Head of caudate nucleus (tissue), 42 donors: Measurements from ENCODE around the gene GBGT1.

ENCODE experiments used
- DNase-seq, 42 donors: peaks; one replicate each; pipeline versions ENCODE4 v3.0.0 to v3.0.0-alpha.2; 2020 to 2021; ENCODE audit warnings: mixed read lengths in 7 of 42
- intact Hi-C: fragments of 100-400 bp; cut with DNase I; formaldehyde crosslinking; loops from one replicate; pipeline ENCODE4 v1.15.0; 2022

Gene GBGT1

DNA sequence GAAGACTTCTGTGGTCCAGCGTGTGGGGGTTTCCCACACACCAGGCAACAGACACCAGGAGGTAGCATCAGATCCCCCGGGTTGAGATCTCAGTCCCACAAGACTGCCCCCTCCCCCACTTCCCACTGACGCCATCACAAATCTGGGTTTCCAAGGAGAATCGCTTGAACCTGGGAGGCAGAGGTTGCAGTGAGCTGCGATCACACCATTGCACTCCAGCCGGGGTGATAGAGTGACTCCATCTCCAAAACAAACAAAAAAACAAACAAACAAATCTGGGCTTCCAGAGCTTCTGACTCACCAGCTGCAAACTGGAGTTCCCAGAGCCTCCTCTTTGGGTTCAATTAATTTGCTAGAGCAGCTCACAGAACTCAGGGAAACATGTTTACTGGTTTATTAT lies 4.7 kb upstream of the GBGT1 start:
- no peak for DNase-seq
- intact Hi-C loops, result no loop called here

DNA sequence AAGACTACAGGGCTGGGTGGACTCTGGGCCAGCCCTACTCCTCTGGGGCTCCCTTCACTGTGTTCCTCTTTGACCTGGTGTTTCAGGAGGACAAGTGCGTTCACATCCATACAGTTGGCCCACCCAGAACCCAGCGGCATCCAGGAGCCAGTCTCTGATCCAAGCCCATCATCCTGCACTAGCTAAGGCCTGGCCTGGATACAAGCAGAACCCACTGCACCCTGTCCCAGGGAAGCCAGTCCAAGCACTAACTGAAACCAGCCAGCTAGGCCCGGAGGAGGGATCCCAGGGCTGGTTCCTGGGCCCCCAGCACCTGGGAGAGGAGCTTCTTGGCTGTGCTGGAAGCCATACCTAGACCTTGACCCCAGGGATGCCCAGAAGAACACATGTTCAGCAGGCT lies 4.1 kb upstream of the GBGT1 start:
- intact Hi-C loops, result no loop called here

DNA sequence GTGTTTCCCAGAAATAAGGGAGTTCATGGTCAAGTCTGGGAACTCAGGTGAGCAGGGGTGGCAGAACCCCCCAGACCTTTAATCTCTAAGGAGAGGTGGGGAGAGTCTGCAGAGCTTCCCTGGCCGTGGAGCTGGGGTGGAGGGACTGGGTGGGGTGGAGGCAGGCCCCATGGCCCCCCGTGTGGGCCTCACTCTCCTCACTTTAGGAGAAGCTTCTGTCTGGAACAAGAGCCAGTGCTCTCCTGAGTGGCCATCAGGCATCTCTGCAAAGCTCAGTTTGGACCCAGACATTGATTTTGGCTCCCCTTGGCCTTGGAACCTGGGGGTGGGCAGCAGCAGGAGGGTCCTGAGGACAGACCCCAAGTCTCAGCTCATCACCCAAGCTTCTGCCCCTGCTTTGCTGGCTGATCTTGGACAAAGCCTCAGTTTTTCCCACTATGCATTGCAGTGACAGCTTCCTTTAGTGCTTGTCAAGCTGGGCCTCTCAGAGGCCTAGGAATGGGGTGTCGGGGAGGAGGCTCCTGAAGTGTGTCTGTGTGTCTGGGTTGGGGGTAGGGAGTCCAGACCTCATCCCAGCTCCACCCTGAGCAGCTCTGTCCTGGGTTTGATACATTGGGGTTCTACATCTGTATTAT lies 3.5 kb upstream of the GBGT1 start:
- peak in 1 of 42 donors; percentile 5 for DNase-seq
- intact Hi-C loops, result no loop called here

More for the DNA sequence above, 4.1 kb upstream of the GBGT1 start:
- DNase-seq, result no peak

DNA sequence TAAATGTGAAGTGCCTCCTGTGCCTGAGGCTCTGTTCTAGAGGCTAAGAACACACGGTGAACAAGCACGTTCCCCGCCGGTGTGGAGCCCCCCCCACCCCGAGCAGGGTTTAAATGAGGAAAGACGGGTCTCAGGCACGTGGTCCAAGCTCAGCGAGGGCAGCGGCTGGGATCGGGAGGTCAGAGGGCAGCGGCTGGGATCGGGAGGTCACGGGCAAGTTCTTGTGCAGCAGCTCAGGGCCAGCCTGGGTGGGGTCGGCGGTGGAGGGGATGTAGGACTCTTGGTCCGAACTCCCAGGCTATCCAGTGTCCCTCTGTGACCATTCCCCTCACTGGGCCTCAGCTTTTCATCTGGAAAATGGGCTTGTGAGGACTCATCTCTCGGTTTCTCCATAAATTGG lies 2.7 kb upstream of the GBGT1 start:
- peak in 2 of 42 donors; percentile 3 to 12 for DNase-seq
- intact Hi-C loops, result no loop called here

DNA sequence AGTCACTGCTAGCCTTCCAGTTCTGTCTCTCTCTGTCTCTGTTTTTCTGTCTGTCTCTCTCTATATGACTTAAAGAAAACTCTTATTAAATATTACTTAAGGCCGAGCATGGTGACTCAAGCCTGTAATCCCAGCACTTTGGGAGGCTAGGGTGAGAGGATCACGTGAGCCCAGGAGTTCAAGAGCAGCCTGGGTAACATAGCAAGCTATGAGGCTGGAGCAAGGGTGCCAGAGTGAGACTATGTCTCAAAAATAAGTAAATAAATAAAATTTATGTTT lies 1.7 kb upstream of the GBGT1 start:
- DNase-seq, result peak in 2 of 42 donors; percentile 8 to 14
- intact Hi-C loops, result no loop called here

DNA sequence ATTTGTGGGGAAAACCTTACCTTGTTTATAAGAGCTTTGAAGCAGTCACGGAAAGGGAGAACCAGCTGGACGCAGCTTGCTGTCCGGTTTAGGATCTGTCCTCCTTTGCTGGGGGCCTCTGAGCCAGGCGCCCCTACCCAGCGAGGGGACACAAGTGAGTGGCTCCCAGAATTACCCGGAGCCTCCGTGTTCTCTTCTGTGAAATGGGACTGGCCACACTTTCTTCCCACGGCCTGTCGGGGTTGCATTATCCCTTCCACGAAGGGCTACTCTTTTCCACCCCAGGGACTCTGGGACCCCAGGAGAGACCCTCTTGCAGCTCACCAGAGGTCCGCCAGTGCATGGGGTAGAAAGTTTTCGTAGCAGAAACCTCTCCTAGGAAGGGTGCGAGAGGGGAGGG lies 477 bp upstream of the GBGT1 start:
- intact Hi-C loops, result no loop called here
- DNase-seq, result peak in 2 of 42 donors; percentile 11 to 23

DNA sequence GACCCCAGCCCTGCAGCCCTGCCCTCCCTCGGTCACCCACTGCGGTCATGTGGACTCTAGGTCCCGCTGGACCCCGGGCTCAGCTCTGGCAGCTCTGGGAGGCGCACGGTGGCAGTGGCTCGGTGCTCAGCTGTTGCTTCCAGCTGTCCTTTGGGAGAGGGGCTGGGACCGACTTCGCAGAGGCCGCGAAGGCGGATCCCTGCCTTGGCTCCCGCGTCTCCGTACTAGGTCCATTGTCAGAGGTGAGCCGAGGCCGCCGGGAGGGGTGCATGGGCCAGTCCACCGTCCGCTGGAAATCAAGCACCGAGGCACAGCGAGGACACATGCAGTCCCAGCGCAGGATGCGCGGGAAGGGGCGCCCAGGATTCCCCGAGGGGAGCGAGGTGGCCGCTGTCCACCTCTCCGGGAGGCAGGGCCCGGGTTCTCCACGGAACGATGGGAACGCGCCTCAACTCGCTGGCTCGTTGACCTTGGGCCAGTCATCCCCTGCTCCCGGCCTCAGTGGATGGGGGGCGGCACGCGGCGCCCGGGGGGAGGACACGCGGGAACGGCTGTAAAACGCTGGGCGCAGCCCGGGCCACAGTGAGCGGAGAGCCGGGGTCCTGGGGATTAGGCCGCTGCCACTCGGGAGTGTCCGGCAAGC lies 732 bp downstream of the GBGT1 start:
- DNase-seq, result peak in 1 of 42 donors; percentile 30
- intact Hi-C loops, result no loop called here

DNA sequence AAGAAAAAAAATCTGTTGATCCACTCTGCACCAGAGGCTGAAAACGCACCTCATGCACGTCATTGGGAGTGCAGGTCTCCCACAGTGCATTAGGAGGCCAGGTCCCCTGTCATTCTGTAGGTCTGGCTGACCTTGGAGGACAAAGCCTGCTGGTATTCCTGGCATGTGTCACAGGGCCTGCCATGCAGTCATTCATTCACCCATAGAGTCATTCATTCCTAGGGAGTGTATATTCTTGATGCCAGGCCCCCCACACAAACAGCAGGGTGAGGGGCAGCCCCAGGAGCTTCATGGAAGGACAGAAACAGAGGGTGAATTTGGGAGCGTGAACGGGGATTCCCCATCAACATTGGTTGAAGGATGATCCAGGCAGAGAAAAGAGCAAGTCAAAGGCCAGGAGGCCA lies 2.2 kb downstream of the GBGT1 start:
- peak in 1 of 42 donors; percentile 9 for DNase-seq
- intact Hi-C loops, result no loop called here

DNA sequence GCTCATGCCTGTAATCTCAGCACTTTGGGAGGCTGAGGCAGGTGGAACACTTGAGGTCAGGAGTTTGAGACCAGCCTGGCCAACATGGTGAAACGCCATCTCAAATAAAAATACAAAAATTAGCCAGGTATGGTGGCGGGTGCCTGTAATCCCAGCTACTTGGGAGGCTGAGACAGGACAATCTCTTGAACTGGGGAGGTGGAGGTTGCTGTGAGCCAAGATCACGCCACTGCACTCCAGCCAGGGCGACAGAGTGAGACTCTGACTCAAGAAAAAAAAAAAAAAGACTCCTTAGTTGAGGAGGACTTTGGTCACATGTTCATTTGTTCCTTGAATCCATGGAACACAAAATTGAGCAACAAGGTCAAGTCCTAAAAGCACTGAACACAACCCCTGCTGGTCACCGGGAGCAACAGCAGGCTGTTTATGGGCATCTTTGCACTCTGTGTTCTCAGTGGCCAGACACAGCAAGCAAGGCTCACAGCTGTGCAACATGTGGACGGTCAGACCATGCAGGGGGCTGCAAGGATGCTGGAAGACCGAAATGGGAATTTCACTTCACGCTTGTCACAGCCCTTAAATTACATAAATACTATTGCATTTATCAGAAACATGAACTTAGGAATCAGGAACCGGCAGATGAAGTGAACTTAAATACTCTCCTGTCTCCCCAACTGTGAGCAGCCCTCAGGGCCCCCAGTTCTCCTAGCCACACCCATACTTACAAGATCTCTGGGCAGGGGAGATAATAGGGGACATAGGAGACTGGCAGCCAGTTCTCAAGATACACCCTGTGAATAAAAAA lies 2.8 kb downstream of the GBGT1 start:
- DNase-seq, result peak in 24 of 42 donors; percentile 40 to 79 (median 61)
- intact Hi-C loops, result no loop called here

DNA sequence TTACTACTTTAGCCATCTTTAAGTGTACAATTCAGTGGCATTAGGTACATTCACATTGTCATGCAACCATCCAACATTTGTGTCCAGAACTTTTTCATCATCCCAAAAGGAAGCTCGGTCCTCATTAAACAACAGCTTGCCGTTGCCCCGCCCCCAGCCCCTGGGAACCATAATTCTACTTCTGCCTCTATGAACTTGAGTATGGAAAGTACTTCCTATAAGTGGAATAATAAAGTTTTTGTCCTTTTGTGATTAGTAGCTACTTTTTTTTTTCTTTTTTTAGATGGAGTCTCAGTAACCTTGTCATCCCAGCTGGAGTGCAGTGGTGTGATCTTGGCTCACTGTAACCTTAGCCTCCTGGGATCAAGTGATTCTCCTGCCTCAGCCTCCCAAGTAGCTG lies 5.0 kb downstream of the GBGT1 start:
- intact Hi-C loops, result no loop called here
- peak in 1 of 42 donors; percentile 10 for DNase-seq

DNA sequence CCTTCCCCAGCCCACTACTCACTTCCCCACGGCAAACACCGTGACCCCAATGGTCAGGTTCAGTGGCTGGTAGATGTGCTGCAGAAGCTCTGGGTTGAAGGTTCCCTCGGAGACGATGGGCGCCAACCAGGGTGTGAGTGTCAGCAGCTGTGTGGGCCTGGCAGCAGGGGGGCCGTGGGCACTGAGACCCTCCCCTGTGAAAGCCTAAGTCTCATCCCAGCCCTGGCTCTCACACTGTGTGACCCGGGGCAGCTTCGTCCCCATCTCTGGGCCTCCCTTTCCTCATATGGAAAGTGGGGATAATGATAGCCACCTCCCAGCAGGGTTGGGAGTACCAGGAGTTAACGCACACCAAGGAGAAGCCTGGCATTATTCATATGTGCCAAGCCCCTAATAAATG lies 8.6 kb downstream of the GBGT1 start:
- peak in 2 of 42 donors; percentile 2 for DNase-seq
- intact Hi-C loops, result no loop called here

DNA sequence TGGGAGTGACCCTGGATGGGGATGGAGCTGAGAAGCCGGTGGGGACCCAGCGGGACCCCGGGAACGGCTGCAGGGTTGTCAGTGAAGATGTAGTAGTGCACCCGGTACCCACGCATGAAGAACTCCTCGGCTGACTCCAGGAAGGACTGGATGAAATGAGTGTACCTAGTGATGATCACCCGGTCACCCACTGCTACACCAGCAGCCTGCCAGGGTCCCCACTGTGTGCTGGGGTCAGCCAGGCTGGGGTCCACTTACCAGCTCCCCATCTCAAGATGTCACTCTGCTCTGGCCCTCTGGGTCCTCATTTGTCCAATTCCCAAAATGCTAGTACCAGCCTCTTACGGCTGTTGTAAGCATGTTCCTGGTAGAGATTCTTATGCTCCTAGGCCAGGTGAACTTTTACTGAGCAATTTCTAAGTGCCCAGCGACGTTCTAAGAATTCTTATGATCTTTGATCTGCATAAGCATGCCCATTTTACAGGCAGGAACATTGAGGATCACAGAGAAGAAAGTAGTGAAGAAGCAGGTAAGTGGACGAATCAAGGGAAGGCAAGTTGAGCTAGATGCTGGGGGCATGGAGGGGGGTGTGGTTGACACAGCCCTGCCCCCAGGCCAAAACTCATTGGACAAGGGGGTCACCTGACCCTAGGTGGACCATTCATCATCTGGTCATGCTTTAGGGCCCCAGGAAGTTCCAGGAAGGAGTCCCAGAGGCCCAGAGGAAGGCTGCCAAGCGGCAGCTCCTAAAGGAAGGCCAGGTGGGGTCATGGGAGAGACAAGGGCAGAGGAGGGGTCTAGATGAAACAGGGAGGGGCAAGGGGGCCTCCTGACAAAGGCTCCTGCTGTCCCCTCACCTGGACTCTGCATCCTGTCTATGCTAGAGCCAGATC lies 9.4 kb downstream of the GBGT1 start:
- intact Hi-C loops, result no loop called here
- peak in 3 of 42 donors; percentile 0 to 17 (median 11) for DNase-seq

DNA sequence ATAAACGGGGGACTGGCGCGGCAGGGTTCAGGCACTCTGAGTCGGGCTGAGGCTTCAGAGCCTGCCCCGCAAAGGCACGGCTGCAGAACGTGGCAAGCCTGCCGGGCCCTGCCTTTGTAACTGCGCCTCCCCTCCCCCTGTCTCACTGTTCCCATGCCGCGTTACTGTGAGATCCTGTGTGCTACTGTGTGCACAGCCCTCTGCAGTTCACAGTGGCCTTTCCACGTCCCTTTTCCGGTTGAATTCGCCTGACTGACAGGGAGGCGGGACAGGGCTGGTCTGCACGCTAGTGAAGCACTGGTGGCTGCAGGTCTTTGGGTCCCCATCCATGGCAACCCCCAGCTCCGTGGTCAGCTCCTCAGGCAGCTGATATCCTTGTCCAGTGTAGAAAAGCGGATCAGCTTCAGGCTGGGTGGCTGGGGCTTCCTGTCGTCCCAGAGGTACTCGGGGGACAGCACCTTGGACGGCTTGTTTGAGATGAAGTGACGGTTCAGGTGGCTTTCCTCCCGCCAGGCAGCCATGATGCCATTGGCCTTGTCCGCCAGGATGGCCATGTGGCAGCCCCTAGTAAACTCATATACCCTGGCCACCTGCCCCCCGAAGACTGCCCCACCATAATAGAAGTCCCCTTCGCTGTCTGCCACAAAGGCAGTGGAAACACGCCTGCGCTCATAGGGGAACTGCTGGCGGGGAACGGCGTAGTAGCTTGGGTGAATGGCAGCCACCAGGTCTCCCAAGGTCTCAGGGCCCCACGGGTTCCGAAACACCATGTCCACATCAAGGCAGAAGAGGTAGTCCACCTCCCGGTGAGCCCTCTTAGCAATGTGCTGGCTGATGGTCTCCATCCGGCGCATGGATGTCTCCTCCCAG lies 10.3 kb downstream of the GBGT1 start:
- intact Hi-C loops, result no loop called here
- peak in 2 of 42 donors; percentile 0 to 15 for DNase-seq

DNA sequence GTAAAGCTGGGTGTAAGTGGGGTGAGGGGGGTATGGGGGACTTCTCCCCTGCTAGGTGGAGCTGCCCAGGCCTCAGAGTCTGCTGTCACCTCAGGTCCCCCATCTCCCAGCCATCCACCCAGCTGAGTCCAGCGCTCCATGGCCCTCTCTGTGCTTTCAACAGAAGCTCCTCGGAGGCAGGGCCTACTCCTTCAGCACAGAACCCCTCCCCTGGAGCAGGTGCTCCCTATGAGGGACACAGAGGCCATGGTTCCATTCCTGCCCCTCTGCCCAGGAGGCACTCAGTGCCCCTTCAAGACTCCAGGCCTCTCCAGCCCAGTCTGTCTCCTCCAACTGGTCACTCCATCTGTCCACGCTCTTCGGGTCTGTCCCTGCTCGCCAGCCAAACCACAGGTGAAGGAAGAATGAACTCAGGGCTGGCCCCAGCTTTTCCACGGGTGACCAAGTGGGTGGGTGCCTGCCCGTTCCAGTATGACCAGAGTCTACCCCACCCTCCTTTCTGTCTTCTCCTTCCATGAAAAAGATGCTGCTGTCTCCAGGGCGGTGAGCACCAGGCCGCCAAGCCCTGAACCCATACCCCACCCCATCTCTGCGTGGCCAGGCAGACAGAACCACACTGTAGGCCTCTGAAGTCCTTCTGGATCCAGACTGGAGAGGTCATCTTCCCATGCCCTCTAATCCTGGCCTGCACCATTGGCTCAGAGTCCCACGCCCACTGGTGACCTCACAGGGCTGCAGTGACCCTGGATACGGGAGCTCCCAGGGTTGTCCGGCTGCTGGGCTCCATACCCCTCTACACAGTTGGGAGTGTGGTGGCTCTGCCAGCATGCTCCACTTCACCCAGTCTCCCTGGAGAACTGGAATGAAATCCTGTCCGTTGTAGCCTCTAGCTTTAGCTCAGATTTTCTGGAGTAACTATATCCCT lies 11.9 kb downstream of the GBGT1 start:
- intact Hi-C loops, result no loop called here

DNA sequence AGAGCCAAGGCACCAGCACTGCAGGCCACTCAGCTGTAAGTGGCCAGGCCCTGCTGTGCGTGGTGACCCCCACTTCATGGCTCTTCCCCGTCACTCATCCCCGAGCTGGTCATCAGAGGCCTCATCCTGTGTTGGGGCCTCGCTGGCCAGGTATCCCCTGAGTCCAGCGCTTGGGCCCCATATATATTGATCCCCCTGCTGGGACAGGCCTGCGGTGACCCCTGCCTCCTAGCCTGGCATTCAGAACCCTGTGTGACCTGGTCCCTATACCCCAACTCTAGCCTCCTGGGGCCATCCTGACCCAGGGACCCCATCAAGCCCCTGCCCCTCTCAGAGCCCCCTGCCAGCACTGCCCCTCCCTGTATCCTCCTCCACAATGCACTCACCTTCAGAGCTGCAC lies 12.7 kb downstream of the GBGT1 start:
- intact Hi-C loops, result no loop called here
- no peak for DNase-seq

More for the DNA sequence above, 11.9 kb downstream of the GBGT1 start:
- DNase-seq, result peak in 1 of 42 donors; percentile 27

DNA sequence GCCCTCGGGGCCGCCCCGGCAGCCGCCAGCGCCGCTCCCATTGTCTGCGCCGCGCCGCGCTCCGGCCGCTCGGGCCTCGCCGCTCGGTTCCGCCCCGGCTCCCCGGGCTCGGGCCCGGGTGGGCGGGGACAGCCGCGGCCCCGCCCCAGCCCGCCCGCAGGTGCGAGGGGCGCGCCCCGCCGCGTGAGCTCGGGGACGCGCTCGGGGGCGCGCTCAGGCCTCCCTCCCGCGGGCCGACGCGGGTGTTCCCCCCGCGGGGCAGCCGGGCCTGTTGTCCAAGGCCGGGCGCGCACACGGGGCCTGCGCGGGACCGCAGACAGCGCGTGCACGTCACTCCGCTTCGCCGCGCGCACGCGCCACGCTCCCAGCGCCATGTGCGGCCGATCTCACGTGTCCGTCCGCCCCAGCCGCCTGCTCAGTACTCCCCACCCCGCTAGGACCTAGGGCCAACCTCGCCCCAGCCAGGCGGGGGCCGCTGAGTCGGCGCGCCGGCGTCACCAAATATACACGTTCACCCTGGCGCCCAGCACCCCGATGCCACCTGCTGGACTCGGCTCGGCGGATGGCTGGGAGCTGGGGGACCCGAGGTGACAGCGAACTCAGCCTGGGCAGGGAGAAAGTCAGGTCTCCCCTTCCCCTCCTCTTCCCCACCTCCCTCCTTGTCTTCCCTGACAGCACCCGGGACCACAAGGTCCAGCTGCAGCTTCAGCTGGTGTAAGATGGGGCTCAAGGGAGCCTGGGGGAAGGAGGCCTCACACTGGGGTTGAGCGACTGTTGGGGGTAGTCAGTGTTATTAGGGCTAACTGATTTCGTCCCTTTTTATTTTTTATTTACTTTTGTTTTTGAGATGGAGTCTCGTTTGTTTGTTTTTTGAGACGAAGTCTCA lies 14.3 kb downstream of the GBGT1 start:
- DNase-seq, result peak; percentile 71 to 95 (median 86)
- intact Hi-C loops, result loop anchor here (5.0 kb wide), 2 partner anchors 47 to 102 kb away; no protein-coding TSS in a partner anchor
